Natural killer cell (primary cell): ENCODE data around the gene ALDH1L1. TPM values are rescaled to one million over a fixed set of nuclear protein-coding genes. Genes with fewer than 3 reads are reported as not detected.

ENCODE experiments used
- ATAC-seq, 3 donors: fragments of 150-1000 bp in 2 of 3; fragments of 200-7000 bp in 1 of 3; cut with Tn5 transposase; 1 replicate in 1 of 3; 2 replicates in 2 of 3; pipeline ENCODE4 v1.10.0; 2021; ENCODE audit warnings: mild to moderate bottlenecking in 2 of 3, moderate library complexity in 2 of 3
- DNase-seq, 2 donors: peaks; one replicate each; pipeline versions ENCODE4 v3.0.0 to v3.0.0-alpha.2; 2013 to 2021; ENCODE audit warnings: mixed read lengths in 1 of 2
- H3K27ac ChIP-seq: one replicate; pipeline ENCODE4 v1.5.1; 2013; ENCODE audit warnings: mild to moderate bottlenecking, low read length
- H3K27me3 ChIP-seq: one replicate; pipeline ENCODE4 v1.6.1; 2013; ENCODE audit warnings: low read length; ENCODE audit not compliant: control insufficient read depth, insufficient read depth
- H3K36me3 ChIP-seq: one replicate; pipeline ENCODE4 v1.6.1; 2013; ENCODE audit warnings: low read length; ENCODE audit not compliant: control insufficient read depth, insufficient read depth
- H3K4me1 ChIP-seq: one replicate; pipeline ENCODE4 v1.6.1; 2013; ENCODE audit warnings: low read length; ENCODE audit not compliant: control insufficient read depth, insufficient read depth
- H3K4me3 ChIP-seq: one replicate; pipeline ENCODE4 v1.5.1; 2013; ENCODE audit warnings: low read length
- H3K9me3 ChIP-seq: one replicate; pipeline ENCODE4 v1.6.1; 2013; ENCODE audit warnings: low read length; ENCODE audit not compliant: control insufficient read depth, insufficient read depth
- H3K27ac Mint-ChIP-seq, 2 donors: one replicate each; pipeline ENCODE4 v1.8.0; 2022; ENCODE audit warnings: mild to moderate bottlenecking in 2 of 2, mixed read lengths in 2 of 2, moderate library complexity in 1 of 2
- H3K27me3 Mint-ChIP-seq, 2 donors: one replicate each; pipeline ENCODE4 v1.8.0; 2022; ENCODE audit warnings: low read depth in 2 of 2, mixed read lengths in 2 of 2
- H3K36me3 Mint-ChIP-seq: one replicate; pipeline ENCODE4 v1.8.0; 2022; ENCODE audit warnings: mixed read lengths
- H3K4me1 Mint-ChIP-seq, 2 donors: one replicate each; pipeline ENCODE4 v1.8.0; 2022; ENCODE audit warnings: mixed read lengths in 2 of 2
- H3K4me3 Mint-ChIP-seq: one replicate; pipeline ENCODE4 v1.8.0; 2022; ENCODE audit warnings: mild to moderate bottlenecking, moderate library complexity, mixed read lengths
- H3K9me3 Mint-ChIP-seq, 2 donors: one replicate each; pipeline ENCODE4 v1.8.0; 2022; ENCODE audit warnings: mixed read lengths in 2 of 2
- WGBS: methylation state at CpG from one replicate; pipeline ENCODE4 v1.1.7; 2013; ENCODE audit warnings: missing lambda C conversion rate; ENCODE audit not compliant: insufficient coverage; 5-methylcytosine and 5-hydroxymethylcytosine counted together
- intact Hi-C: fragments of 100-400 bp; cut with micrococcal nuclease; formaldehyde crosslinking; loops from one replicate; pipeline ENCODE4 v1.14.2; 2022
- total RNA-seq, 4 donors: library from RNA; stranded (reverse); fragments of 120-200 nt in 1 of 4; gene quantifications; one replicate each; pipeline versions ENCODE4 v1.2.3 to v1.2.4, GENCODE V29; 2013 to 2022
- TF ChIP-seq, protein P1 (sequence below): fragments of 200-600 bp; IDR thresholded peaks from one replicate; pipeline ENCODE4 v1.8.0; 2022; ENCODE audit warnings: antibody characterized with exemption

Gene ALDH1L1
- total RNA-seq, 3 donors from 2014 or later (not counting 1 experiment from before 2014, with no cell fraction given): not detected

DNA sequence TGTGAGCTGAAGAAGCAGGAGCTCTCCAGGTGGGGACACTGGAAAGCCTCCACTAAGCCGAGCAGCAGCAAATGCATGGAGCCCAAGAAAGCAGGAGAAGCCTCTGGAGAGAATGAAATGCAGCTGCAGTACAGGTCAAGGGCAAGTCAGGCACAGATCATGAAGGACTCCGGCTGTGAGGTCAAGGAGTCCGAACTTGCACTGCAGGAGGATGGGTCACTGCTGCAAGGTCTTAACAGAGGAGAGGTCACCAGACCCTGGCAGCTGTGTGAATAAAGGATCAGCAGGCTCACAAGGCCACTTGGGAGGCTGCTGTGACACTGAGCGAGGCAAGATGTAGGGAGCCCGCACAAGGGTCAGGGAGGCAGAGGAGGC, 71.7 kb downstream of the ALDH1L1 start:
- TF ChIP-seq, protein P1, sequence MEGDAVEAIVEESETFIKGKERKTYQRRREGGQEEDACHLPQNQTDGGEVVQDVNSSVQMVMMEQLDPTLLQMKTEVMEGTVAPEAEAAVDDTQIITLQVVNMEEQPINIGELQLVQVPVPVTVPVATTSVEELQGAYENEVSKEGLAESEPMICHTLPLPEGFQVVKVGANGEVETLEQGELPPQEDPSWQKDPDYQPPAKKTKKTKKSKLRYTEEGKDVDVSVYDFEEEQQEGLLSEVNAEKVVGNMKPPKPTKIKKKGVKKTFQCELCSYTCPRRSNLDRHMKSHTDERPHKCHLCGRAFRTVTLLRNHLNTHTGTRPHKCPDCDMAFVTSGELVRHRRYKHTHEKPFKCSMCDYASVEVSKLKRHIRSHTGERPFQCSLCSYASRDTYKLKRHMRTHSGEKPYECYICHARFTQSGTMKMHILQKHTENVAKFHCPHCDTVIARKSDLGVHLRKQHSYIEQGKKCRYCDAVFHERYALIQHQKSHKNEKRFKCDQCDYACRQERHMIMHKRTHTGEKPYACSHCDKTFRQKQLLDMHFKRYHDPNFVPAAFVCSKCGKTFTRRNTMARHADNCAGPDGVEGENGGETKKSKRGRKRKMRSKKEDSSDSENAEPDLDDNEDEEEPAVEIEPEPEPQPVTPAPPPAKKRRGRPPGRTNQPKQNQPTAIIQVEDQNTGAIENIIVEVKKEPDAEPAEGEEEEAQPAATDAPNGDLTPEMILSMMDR: no peak
- H3K36me3 ChIP-seq: no peaks in the 10 kb centered on the region
- Mint-ChIP-seq H3K4me1 (no peaks in the 10 kb centered on the region), H3K4me3 (no peak overlapping the region), H3K27me3 (no peaks in the 10 kb centered on the region), H3K36me3 (no peaks in the 10 kb centered on the region), H3K27ac (no peak overlapping the region), H3K9me3 (no peaks in the 10 kb centered on the region)
- no peak for DNase-seq
- 92% methylated on average over 5 of the region's 5 CpGs for WGBS
- intact Hi-C loops: no loop called here
- H3K27me3 ChIP-seq: no peaks in the 10 kb centered on the region
- no peaks in the 10 kb centered on the region for H3K9me3 ChIP-seq
- H3K4me3 ChIP-seq: no peak overlapping the region
- no peak overlapping the region for H3K27ac ChIP-seq
- no peak for ATAC-seq
- H3K4me1 ChIP-seq: no peaks in the 10 kb centered on the region

DNA sequence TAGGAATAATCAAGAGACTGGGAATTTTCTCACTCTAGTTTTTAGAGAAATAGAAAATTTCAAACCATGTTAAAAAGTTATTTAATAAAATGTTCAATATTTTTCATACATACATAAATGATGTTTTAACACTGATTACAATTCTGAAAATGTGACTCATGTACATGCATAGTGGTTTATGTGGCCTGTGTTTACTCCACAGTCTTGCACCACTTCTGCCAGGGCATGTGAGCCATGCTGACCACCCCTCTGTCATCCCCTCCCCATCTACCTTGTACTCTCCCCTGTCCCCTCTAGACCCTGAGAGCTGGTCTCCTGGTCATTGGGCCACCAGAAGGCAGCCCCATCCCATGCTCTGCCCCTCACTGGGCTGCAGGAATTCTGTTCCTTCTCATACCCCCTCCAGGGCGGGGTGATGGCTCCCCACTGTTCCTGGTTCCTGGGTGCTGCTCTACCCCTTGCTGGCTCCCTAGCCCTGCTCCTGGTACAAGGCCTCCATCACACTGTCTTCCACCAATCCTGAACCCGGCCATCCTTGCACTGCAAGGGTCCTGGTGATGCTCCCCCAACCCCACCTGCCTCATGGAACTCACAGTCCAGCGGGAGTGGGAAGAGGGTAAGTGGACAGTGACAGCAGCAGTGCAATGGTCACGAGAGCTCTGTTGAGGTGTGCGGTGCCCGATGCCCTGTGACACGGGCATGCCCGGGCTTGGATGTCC, 72.3 kb downstream of the ALDH1L1 start:
- no peak overlapping the region for H3K4me3 ChIP-seq
- intact Hi-C loops: no loop called here
- no peak overlapping the region for H3K27ac Mint-ChIP-seq
- H3K4me3 Mint-ChIP-seq: no peak overlapping the region
- H3K27ac ChIP-seq: no peak overlapping the region
- 91% methylated on average over 8 of the region's 8 CpGs for WGBS
- TF ChIP-seq, protein P1: no peak
- no peaks in the 10 kb centered on the region for H3K36me3 Mint-ChIP-seq
- H3K27me3 ChIP-seq: no peaks in the 10 kb centered on the region
- no peaks in the 10 kb centered on the region for H3K27me3 Mint-ChIP-seq
- no peaks in the 10 kb centered on the region for H3K9me3 ChIP-seq
- no peaks in the 10 kb centered on the region for H3K4me1 ChIP-seq
- ATAC-seq (no peak), DNase-seq (peak in 1 of 2 donors; percentile 7)
- H3K9me3 Mint-ChIP-seq: no peaks in the 10 kb centered on the region
- H3K36me3 ChIP-seq: no peaks in the 10 kb centered on the region
- no peaks in the 10 kb centered on the region for H3K4me1 Mint-ChIP-seq

DNA sequence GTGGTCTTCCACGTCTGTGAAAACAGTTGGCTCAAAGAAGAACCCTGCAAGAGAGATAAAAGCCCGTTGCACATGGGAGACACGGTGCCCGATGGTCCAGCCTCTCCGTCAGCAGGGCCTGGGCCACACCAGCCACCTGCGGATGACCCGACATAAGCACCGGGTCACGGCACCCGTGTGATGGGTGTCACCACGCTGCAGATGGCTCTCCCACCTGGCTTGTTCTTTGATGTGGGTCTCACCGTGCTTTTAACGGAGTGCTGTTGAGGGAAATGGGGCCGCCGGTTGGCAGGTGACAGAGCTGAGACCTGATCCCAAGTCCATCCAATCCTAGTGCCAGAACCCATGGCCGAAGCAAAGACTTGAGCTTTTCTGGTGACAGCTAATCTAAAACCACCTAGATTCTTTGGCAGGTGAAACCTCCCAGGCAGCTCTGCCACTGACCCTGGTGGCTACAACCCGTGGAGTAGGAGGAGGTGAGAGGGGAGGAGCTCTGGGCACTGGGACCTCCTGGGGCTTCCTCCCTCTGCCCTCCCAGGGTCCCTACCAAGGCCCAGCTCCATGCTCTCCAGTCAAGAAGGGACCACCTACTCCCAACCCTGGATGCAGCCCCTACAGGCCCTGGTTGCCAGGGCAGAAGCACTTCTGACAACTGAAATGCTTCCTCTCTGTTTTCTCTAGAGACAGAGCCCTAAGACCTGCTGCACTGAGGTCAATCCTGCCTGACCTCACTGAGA, 73.0 kb downstream of the ALDH1L1 start:
- H3K4me1 Mint-ChIP-seq: no peaks in the 10 kb centered on the region
- Histone ChIP-seq H3K27ac (no peak overlapping the region), H3K4me3 (no peak overlapping the region), H3K9me3 (no peaks in the 10 kb centered on the region), H3K4me1 (no peaks in the 10 kb centered on the region), H3K27me3 (no peaks in the 10 kb centered on the region), H3K36me3 (no peaks in the 10 kb centered on the region)
- DNase-seq: peak in 1 of 2 donors; percentile 13
- no peaks in the 10 kb centered on the region for H3K27me3 Mint-ChIP-seq
- no peak for ATAC-seq
- no peaks in the 10 kb centered on the region for H3K36me3 Mint-ChIP-seq
- TF ChIP-seq, protein P1: no peak
- 82% methylated on average over 16 of the region's 17 CpGs for WGBS
- intact Hi-C loops: no loop called here
- no peaks in the 10 kb centered on the region for H3K9me3 Mint-ChIP-seq
- H3K27ac Mint-ChIP-seq: no peak overlapping the region
- no peak overlapping the region for H3K4me3 Mint-ChIP-seq
